Heart right ventricle (tissue), 16 donors: ENCODE data around the gene WDR1. TPM values are rescaled to one million over a fixed set of nuclear protein-coding genes. Genes with fewer than 3 reads are reported as not detected.

Experiments
- ATAC-seq, 8 donors: fragments of 200-7000 bp; cut with Tn5 transposase; one replicate each; pipeline ENCODE4 v1.9.1; 2020; ENCODE audit warnings: mild to moderate bottlenecking in 8 of 8, moderate library complexity in 8 of 8, moderate number of reproducible peaks in 1 of 8
- DNase-seq, 2 donors: peaks; one replicate each; pipeline ENCODE4 v3.0.0-alpha.2; 2020
- H3K27ac ChIP-seq, 10 donors: fragments of 200-600 bp; sonication (generic) in 2 of 10; one replicate each; pipeline versions ENCODE4 v1.5.0 to v1.8.0; 2020 to 2022; ENCODE audit warnings: mild to moderate bottlenecking in 3 of 10
- H3K27me3 ChIP-seq, 7 donors: fragments of 200-600 bp; one replicate each; pipeline ENCODE4 v1.8.0; 2021 to 2022; ENCODE audit warnings: mild to moderate bottlenecking in 2 of 7
- H3K36me3 ChIP-seq, 9 donors: fragments of 200-600 bp; sonication (generic) in 1 of 9; one replicate each; pipeline versions ENCODE4 v1.5.0 to v1.8.0; 2020 to 2022; ENCODE audit warnings: mild to moderate bottlenecking in 2 of 9
- H3K4me1 ChIP-seq, 9 donors: fragments of 200-600 bp; sonication (generic) in 1 of 9; one replicate each; pipeline versions ENCODE4 v1.5.0 to v1.8.0; 2020 to 2022; ENCODE audit warnings: mild to moderate bottlenecking in 4 of 9
- H3K4me3 ChIP-seq, 10 donors: fragments of 200-600 bp; sonication (generic) in 2 of 10; one replicate each; pipeline versions ENCODE4 v1.5.0 to v1.8.0; 2020 to 2022; ENCODE audit warnings: mild to moderate bottlenecking in 7 of 10, moderate library complexity in 2 of 10
- H3K9me3 ChIP-seq, 11 donors: fragments of 200-600 bp in 10 of 11; sonication (generic) in 2 of 11; one replicate each; pipeline versions ENCODE4 v1.5.0 to v1.8.0; 2013 to 2022; ENCODE audit warnings: mild to moderate bottlenecking in 2 of 11, control low read depth in 1 of 11, moderate library complexity in 1 of 11
- CTCF ChIP-seq, 9 donors: fragments of 200-600 bp; sonication (generic) in 2 of 9; IDR thresholded peaks; one replicate each; pipeline versions ENCODE4 v1.5.0 to v1.8.0; 2021 to 2022; ENCODE audit warnings: antibody characterized with exemption in 9 of 9, mild to moderate bottlenecking in 5 of 9, moderate library complexity in 1 of 9
- WGBS, 2 donors: extraction: QIAGEN DNeasy Blood & Tissue Kit; methylation state at CpG; one replicate each; pipeline ENCODE4 v1.1.7; 2013; ENCODE audit warnings: inconsistent platforms in 1 of 2; 5-methylcytosine and 5-hydroxymethylcytosine counted together
- intact Hi-C, 10 donors: fragments of 100-400 bp; cut with DNase I; formaldehyde crosslinking; loops; one replicate each; pipeline versions ENCODE4 v1.11.1 to v1.14.2; 2022
- polyA plus RNA-seq, 2 donors: library from polyadenylated mRNA; stranded (reverse); fragments of 200-250 nt; gene quantifications; one replicate each; pipeline ENCODE4 v1.2.3, GENCODE V29; 2013
- total RNA-seq, 10 donors: library from RNA; stranded (reverse); fragmentation: NEBNext Ultra II Directional in 3 of 10; extraction: Animal tissue kit (Norgen Biotek cat#: 25700) in 3 of 10; gene quantifications; one replicate each; pipeline versions ENCODE4 v1.2.1 to v1.2.4, GENCODE V29; 2021 to 2023
- donor health status: Arrhythmogenic right ventricular cardiomyopathy.
- donor health status: ischemic (EF 13 %, LVEDD 7.1; RV severe dilation, severe dysfunction).
- donor health status: healthy with polysubstance abuse.
- donor health status: DM: no; HTN: yes; CAD: no.
- donor health status: DM: no; HTN: no; CAD: no.
- donor health status: ischemic (EF 25% LVEDD 6.9; RV normal size, moderate dysfunction).
- donor health status: ischemic (EF 25% LVEDD 5.7; RV mildly dilated, moderate dysfunction).
- donor health status: healthy.
- donor health status: DM: yes; HTN: yes; CAD: no.
- donor health status: Ischemic cardiomyopathy.
- donor health status: ischemic (EF 35%, LVEDD 5.7; RV mildly dilated, moderate dysfunction).
- donor health status: nonischemic (EF 11% LVEDD 7.7; RV severe dilation, severe dysfunction).
- donor health status: DM: yes; HTN: yes; CAD: no.
- donor health status: PGD.
- donor health status: ischemic (EF 29% LVEDD 5.4; RV normal size, mild dysfunction).
- donor health status: nonischemic (EF 23%, LVEDD 6.1; RV moderate dilation, normal function).

The WDR1 gene
- total and polyA plus RNA-seq, 12 donors: 51.9 to 302 (median 177) TPM

GRCh38 chr4:10096978-10097335 lies 19.6 kb downstream of the WDR1 start:
- no peak for DNase-seq
- no peak for ATAC-seq
- intact Hi-C loops: no loop called here
- H3K27me3 ChIP-seq: no peaks in the 10 kb centered on the region
- H3K9me3 ChIP-seq: no peaks in the 10 kb centered on the region
- peak overlapping the region; percentile 75 to 94 (median 84) for H3K27ac ChIP-seq
- TF ChIP-seq CTCF (IDR thresholded peaks at IDR 0.05): no peak
- WGBS, 2 donors: 70 to 73% methylated on average over 9 of the region's 9 CpGs
- H3K36me3 ChIP-seq: peaks cover 0 to 100% (median 32%) of the 10 kb centered on the region in 9 donors
- peaks cover 60 to 100% (median 92%) of the 10 kb centered on the region in 9 donors for H3K4me1 ChIP-seq
- no peak overlapping the region for H3K4me3 ChIP-seq

GRCh38 chr4:10096201-10096977 lies 20.2 kb downstream of the WDR1 start:
- Histone ChIP-seq H3K27ac (peak overlapping the region; percentile 75 to 94 (median 84)), H3K9me3 (no peaks in the 10 kb centered on the region), H3K4me1 (peaks cover 60 to 99% (median 92%) of the 10 kb centered on the region in 9 donors), H3K4me3 (no peak overlapping the region), H3K27me3 (no peaks in the 10 kb centered on the region), H3K36me3 (peaks cover 0 to 100% (median 32%) of the 10 kb centered on the region in 9 donors)
- peak; percentile 52 to 76 (median 68) for ATAC-seq
- no peak for TF ChIP-seq CTCF (IDR thresholded peaks at IDR 0.05)
- WGBS, 2 donors: 29 to 31% methylated on average over 17 of the region's 17 CpGs
- intact Hi-C loops: no loop called here
- DNase-seq: peak; percentile 63 to 74

GRCh38 chr4:10095296-10095991 lies 21.2 kb downstream of the WDR1 start:
- intact Hi-C loops: no loop called here
- Histone ChIP-seq H3K27me3 (no peaks in the 10 kb centered on the region), H3K9me3 (no peaks in the 10 kb centered on the region), H3K4me3 (no peak overlapping the region), H3K27ac (peak overlapping the region; percentile 77 to 94 (median 84)), H3K36me3 (peaks cover 0 to 100% (median 38%) of the 10 kb centered on the region in 9 donors), H3K4me1 (peaks cover 52 to 98% (median 90%) of the 10 kb centered on the region in 9 donors)
- DNase-seq: no peak
- TF ChIP-seq CTCF (IDR thresholded peaks at IDR 0.05): no peak
- 81% methylated on average over 13 of the region's 13 CpGs for WGBS, 2 donors
- no peak for ATAC-seq

GRCh38 chr4:10094841-10095240 lies 21.8 kb downstream of the WDR1 start:
- intact Hi-C loops: no loop called here
- no peak for TF ChIP-seq CTCF (IDR thresholded peaks at IDR 0.05)
- DNase-seq (no peak), ATAC-seq (no peak)
- Histone ChIP-seq H3K27ac (peak overlapping the region in 9 of 10 donors; percentile 77 to 94 (median 85)), H3K4me3 (no peak overlapping the region), H3K36me3 (peaks cover 0 to 100% (median 43%) of the 10 kb centered on the region in 9 donors), H3K9me3 (no peaks in the 10 kb centered on the region), H3K4me1 (peaks cover 52 to 99% (median 88%) of the 10 kb centered on the region in 9 donors), H3K27me3 (no peaks in the 10 kb centered on the region)
- WGBS, 2 donors: 66 to 78% methylated on average over 13 of the region's 13 CpGs
